Choroid plexus epithelial cell (primary cell): ENCODE measurements around the gene UBD.

Source experiments
- DNase-seq: peaks from one replicate; pipeline ENCODE4 v3.0.0-alpha.2; 2010; ENCODE audit warnings: low read depth
- H3K4me3 ChIP-seq: 2 replicates; pipeline ENCODE4 v1.5.1; 2011; ENCODE audit warnings: low read depth, mild to moderate bottlenecking, control low read depth, low read length, moderate library complexity
- CTCF ChIP-seq: conservative IDR thresholded peaks from 2 replicates; pipeline ENCODE4 v1.5.1; 2011; ENCODE audit warnings: low read depth, mild to moderate bottlenecking, control low read depth, inconsistent platforms, low read length, moderate library complexity

Gene UBD

DNA sequence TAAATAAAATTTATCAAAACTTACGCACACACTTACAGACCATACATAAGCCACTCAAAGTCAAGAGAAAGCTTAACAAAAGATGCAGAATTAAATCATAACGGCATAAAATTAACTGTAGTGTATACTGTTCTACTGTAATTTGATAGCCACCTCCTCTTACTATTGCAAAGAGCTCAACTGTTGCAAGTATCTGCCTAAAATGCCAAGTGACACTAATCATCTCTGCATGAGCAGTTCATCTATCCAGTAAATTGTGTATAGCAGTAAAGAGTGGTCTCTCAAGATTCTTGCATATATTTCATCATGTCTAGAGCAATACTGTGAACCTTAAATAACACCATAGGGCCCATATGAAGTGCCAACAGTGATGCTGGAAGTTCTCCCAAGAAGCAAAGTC is 37.7 kb upstream of the UBD start:
- DNase-seq: no peak
- H3K4me3 ChIP-seq: no peak overlapping the region
- TF ChIP-seq CTCF: no peak

- DNase-seq: no peak
- TF ChIP-seq CTCF: no peak
Measured at GRCh38 chr6:29596381-29596900, 36.9 kb upstream of the UBD start.

DNA sequence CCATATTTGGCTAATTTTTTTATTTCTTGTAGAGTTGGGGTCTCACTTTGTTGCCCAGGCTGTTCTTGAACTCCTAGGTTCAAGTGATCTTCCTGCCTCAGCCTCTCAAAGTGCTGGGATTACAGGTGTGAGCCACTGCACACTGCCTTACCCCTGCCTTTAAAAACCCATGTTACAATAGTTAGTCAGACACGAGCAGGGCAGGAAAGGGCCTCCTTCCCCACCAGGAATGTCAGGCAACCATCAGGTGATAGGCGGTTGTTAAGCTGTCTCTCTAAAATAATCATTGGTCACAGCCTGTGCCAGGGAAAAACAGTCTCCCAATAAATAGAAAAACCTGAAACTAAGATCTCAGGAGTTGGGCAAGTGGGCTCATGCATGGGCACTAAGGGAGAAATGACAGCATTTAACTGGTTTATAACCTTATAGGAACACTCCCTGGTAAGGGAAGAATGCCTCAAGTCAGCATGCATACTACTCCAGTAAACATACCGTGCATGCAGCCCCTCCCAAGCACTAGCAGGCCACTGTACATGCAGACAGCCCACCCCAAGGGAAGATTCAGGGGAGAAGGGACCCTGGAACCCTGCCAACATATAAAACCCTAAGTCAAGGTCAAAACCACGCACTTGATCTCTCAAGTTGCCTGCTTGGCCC is 33.8 kb upstream of the UBD start:
- DNase-seq: no peak
- TF ChIP-seq CTCF: no peak
- H3K4me3 ChIP-seq: no peak overlapping the region

More at GRCh38 chr6:29596381-29596900, 36.9 kb upstream of the UBD start:
- H3K4me3 ChIP-seq: no peak overlapping the region

- no peak overlapping the region for H3K4me3 ChIP-seq
- DNase-seq: no peak
- no peak for TF ChIP-seq CTCF
Measured at GRCh38 chr6:29591677-29592076, 32.1 kb upstream of the UBD start.

DNA sequence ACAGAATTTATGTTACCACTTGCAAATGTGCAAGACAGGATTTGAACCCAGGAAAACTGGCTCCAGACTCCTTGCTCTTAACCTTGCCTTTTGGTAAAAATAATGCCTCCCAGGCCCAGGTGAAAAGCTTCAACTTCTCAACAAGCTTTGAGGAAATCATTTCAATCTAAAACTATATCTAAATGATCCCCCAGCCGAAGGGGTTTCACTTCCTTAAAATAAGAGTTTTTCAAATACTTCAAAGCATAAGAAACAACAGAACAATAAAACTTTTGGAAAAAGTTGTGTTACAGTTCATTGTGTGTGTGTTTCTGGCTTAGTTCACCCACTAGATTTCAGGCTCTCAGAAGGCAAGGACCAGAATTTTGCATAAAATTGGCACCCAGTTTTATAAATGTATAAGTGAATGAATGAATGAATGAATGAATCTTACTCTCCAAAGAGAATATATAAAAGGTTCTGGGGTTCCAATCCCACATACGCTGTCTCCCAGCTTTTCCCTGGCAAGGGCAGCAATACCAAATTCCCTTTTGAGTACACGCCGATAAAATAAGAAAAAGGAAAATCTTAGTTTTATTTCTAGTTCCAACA is 30.8 kb upstream of the UBD start:
- H3K4me3 ChIP-seq: no peak overlapping the region
- TF ChIP-seq CTCF: no peak
- no peak for DNase-seq

DNA sequence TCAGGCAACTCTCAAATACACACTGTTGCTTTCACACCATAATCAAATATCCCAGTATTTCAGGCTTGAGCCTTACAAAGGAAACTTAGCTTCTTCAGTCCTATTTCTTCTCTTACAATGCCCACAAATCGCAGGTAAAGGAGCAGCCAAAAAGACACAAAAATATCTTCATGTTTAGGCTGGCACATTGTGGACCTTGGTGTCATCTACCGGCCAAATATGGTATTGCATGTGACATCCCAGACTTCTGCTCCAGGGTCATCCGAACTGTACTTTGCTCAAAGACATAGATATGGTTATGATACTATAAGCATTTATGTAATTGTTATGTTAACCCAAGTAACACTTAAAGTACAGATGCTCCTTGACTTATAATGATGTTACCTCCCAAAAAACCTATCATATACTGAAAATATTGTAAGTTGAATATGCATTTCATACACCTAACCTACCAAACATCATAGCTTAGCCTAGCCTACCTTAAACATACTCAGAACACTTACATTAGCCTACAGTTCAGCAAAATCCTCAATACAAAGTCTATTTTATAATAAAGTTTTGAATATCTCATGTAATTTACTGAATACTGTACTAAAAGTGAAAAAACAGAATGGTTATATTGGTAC is 30.0 kb upstream of the UBD start:
- peak; percentile 94 for TF ChIP-seq CTCF
- H3K4me3 ChIP-seq: no peak overlapping the region
- peak; percentile 72 for DNase-seq
